IPS-20b (cell line): ENCODE data around the gene NOP53.
"Not testable (repeated sequence)": the region's sequence is repeated elsewhere in the genome, so short reads cannot be mapped to it uniquely, and the experiment has no call there.

Experiments
- H3K27ac ChIP-seq: one replicate; pipeline ENCODE4 v1.5.1; 2013; ENCODE audit warnings: low read length
- H3K27me3 ChIP-seq: 2 replicates; pipeline ENCODE4 v1.6.1; 2013; ENCODE audit warnings: mild to moderate bottlenecking, low read length, inconsistent platforms; ENCODE audit not compliant: insufficient read depth
- H3K36me3 ChIP-seq: 2 replicates; pipeline ENCODE4 v1.6.1; 2013; ENCODE audit warnings: low read depth, mild to moderate bottlenecking, inconsistent platforms, low read length, moderate library complexity; ENCODE audit not compliant: insufficient read depth
- H3K4me1 ChIP-seq: 2 replicates; pipeline ENCODE4 v1.6.1; 2013; ENCODE audit warnings: mild to moderate bottlenecking, control low read depth, inconsistent platforms, low read length, moderate library complexity; ENCODE audit not compliant: insufficient read depth
- H3K4me3 ChIP-seq: 2 replicates; pipeline ENCODE4 v1.5.1; 2013; ENCODE audit warnings: mild to moderate bottlenecking, low read length, inconsistent platforms
- H3K9ac ChIP-seq: 2 replicates; pipeline ENCODE4 v1.6.1; 2013; ENCODE audit warnings: low read depth, mild to moderate bottlenecking, inconsistent platforms, low read length, moderate library complexity
- H3K9me3 ChIP-seq: 2 replicates; pipeline ENCODE4 v1.6.1; 2013; ENCODE audit warnings: mild to moderate bottlenecking, low read depth, low read length, inconsistent platforms; ENCODE audit not compliant: insufficient read depth

The NOP53 gene

GRCh38 chr19:47756953-47757608 lies 11.7 kb downstream of the NOP53 start:
- H3K9ac ChIP-seq = no peak overlapping the region
- no peak overlapping the region for H3K27ac ChIP-seq
- H3K27me3 ChIP-seq = no peaks in the 10 kb centered on the region
- peaks cover 68% of the 10 kb centered on the region for H3K36me3 ChIP-seq
- H3K9me3 ChIP-seq = no peaks in the 10 kb centered on the region
- H3K4me1 ChIP-seq = no peaks in the 10 kb centered on the region
- H3K4me3 ChIP-seq = no peak overlapping the region

- no peak overlapping the region for H3K27ac ChIP-seq
- H3K9me3 ChIP-seq = no peaks in the 10 kb centered on the region
- no peaks in the 10 kb centered on the region for H3K27me3 ChIP-seq
- H3K9ac ChIP-seq = no peak overlapping the region
- no peak overlapping the region for H3K4me3 ChIP-seq
- peaks cover 60% of the 10 kb centered on the region for H3K36me3 ChIP-seq
- no peaks in the 10 kb centered on the region for H3K4me1 ChIP-seq
Observed at GRCh38 chr19:47757617-47758442, 12.5 kb downstream of the NOP53 start.

GRCh38 chr19:47758443-47758804 lies 13.1 kb downstream of the NOP53 start:
- H3K4me1 ChIP-seq = no peaks in the 10 kb centered on the region
- H3K27me3 ChIP-seq = no peaks in the 10 kb centered on the region
- H3K36me3 ChIP-seq = peaks cover 54% of the 10 kb centered on the region
- H3K27ac ChIP-seq = no peak overlapping the region
- no peaks in the 10 kb centered on the region for H3K9me3 ChIP-seq
- no peak overlapping the region for H3K9ac ChIP-seq
- H3K4me3 ChIP-seq = no peak overlapping the region

- H3K27ac ChIP-seq = no peak overlapping the region
- no peak overlapping the region for H3K4me3 ChIP-seq
- H3K36me3 ChIP-seq = peaks cover 37% of the 10 kb centered on the region
- no peaks in the 10 kb centered on the region for H3K27me3 ChIP-seq
- H3K9me3 ChIP-seq = no peaks in the 10 kb centered on the region
- H3K9ac ChIP-seq = no peak overlapping the region
- H3K4me1 ChIP-seq = no peaks in the 10 kb centered on the region
Observed at GRCh38 chr19:47760632-47760999, 15.3 kb downstream of the NOP53 start.

GRCh38 chr19:47761566-47761965 lies 16.2 kb downstream of the NOP53 start:
- Histone ChIP-seq H3K4me3 (no peak overlapping the region), H3K4me1 (no peaks in the 10 kb centered on the region), H3K9me3 (no peaks in the 10 kb centered on the region), H3K27ac (no peak overlapping the region), H3K9ac (no peak overlapping the region), H3K27me3 (no peaks in the 10 kb centered on the region), H3K36me3 (peaks cover 27% of the 10 kb centered on the region)

- no peaks in the 10 kb centered on the region for H3K4me1 ChIP-seq
- no peak overlapping the region for H3K27ac ChIP-seq
- no peaks in the 10 kb centered on the region for H3K27me3 ChIP-seq
- H3K36me3 ChIP-seq = peaks cover 21% of the 10 kb centered on the region
- H3K9ac ChIP-seq = no peak overlapping the region
- no peak overlapping the region for H3K4me3 ChIP-seq
- H3K9me3 ChIP-seq = no peaks in the 10 kb centered on the region
Observed at GRCh38 chr19:47762151-47762550, 16.8 kb downstream of the NOP53 start.

GRCh38 chr19:47762615-47763308 lies 17.4 kb downstream of the NOP53 start:
- no peaks in the 10 kb centered on the region for H3K4me1 ChIP-seq
- no peak overlapping the region for H3K27ac ChIP-seq
- no peak overlapping the region for H3K4me3 ChIP-seq
- H3K9ac ChIP-seq = no peak overlapping the region
- no peaks in the 10 kb centered on the region for H3K9me3 ChIP-seq
- H3K36me3 ChIP-seq = peaks cover 15% of the 10 kb centered on the region
- H3K27me3 ChIP-seq = no peaks in the 10 kb centered on the region

GRCh38 chr19:47764705-47765104 lies 19.4 kb downstream of the NOP53 start:
- not testable (repeated sequence) for H3K9me3 ChIP-seq, H3K9ac ChIP-seq, H3K27me3 ChIP-seq, H3K4me3 ChIP-seq, H3K36me3 ChIP-seq, H3K4me1 ChIP-seq, H3K27ac ChIP-seq

- no peaks in the 10 kb centered on the region for H3K36me3 ChIP-seq
- H3K4me3 ChIP-seq = no peak overlapping the region
- H3K27me3 ChIP-seq = no peaks in the 10 kb centered on the region
- no peaks in the 10 kb centered on the region for H3K4me1 ChIP-seq
- H3K9ac ChIP-seq = no peak overlapping the region
- H3K27ac ChIP-seq = no peak overlapping the region
- H3K9me3 ChIP-seq = no peaks in the 10 kb centered on the region
Observed at GRCh38 chr19:47765523-47766358, 20.4 kb downstream of the NOP53 start.

GRCh38 chr19:47766359-47766620 lies 20.9 kb downstream of the NOP53 start:
- Histone ChIP-seq H3K9me3 (no peaks in the 10 kb centered on the region), H3K27ac (no peak overlapping the region), H3K4me3 (no peak overlapping the region), H3K36me3 (no peaks in the 10 kb centered on the region), H3K9ac (no peak overlapping the region), H3K4me1 (no peaks in the 10 kb centered on the region), H3K27me3 (no peaks in the 10 kb centered on the region)

GRCh38 chr19:47766670-47767069 lies 21.3 kb downstream of the NOP53 start:
- no peaks in the 10 kb centered on the region for H3K36me3 ChIP-seq
- no peaks in the 10 kb centered on the region for H3K27me3 ChIP-seq
- no peaks in the 10 kb centered on the region for H3K9me3 ChIP-seq
- H3K4me1 ChIP-seq = no peaks in the 10 kb centered on the region
- no peak overlapping the region for H3K9ac ChIP-seq
- H3K27ac ChIP-seq = no peak overlapping the region
- no peak overlapping the region for H3K4me3 ChIP-seq
